H1 (cell line): ENCODE results near the gene SIN3B. TPM values are rescaled to one million over a fixed set of nuclear protein-coding genes. Genes with fewer than 3 reads are reported as not detected.

Source experiments
- polyA plus RNA-seq, 7 experiments: library from polyadenylated mRNA; depleted of rRNA in 3 of 7; stranded (reverse) in 5 of 7; unstranded in 2 of 7; fragments of >200 nt in 5 of 7; fragments of 200-250 nt in 2 of 7; gene quantifications; 1 replicate in 5 of 7; 2 replicates in 1 of 7; 4 replicates in 1 of 7; pipeline versions ENCODE4 v1.2.1 to v1.2.3, GENCODE V29; 2011 to 2013; ENCODE audit warnings: missing spikeins in 2 of 7, mixed read lengths in 2 of 7
- small RNA-seq: library from polyadenylated mRNA; stranded (forward); fragments of <200 nt; extraction: miRNeasy Mini kit (QIAGEN cat#:217004); gene quantifications from one replicate; pipeline ENCODE3, GENCODE V24; 2013; ENCODE audit not compliant: insufficient read depth
- total RNA-seq: library from RNA; stranded (reverse); fragmentation: NEBNext Ultra II Directional; extraction: Animal tissue kit (Norgen Biotek cat#: 25700); gene quantifications from 2 replicates; pipeline ENCODE4 v1.2.1, GENCODE V29; 2021

SIN3B gene
- total and polyA plus RNA-seq, 2 of the 8 experiments (the other 6 are each of a cell fraction or from before 2014, with no cell fraction given): 29.5 to 71.1 TPM

Small RNA genes lying within 50 kb of the gene (small RNA-seq; reads per million reads assigned to genes)
- gene AC008737.3 (not detected), gene RN7SL823P (not detected), gene RN7SL835P (not detected)

Other genes starting within 250 kb of the SIN3B start
- 10.7 and 12.3 TPM in 2 replicates for gene MED26, start 201.2 kb upstream of the SIN3B start, total RNA-seq
- 5.3 and 6.2 TPM in 2 replicates for gene MED26, start 201.2 kb upstream of the SIN3B start, polyA plus RNA-seq (2011; rRNA removed)
- 67.5 and 69.9 TPM in 2 replicates for gene SMIM7, start 169.3 kb upstream of the SIN3B start, total RNA-seq
- 51.7 and 55.5 TPM in 2 replicates for gene SMIM7, start 169.3 kb upstream of the SIN3B start, polyA plus RNA-seq (2011; rRNA removed)
- gene TMEM38A, start 168.3 kb upstream of the SIN3B start, total RNA-seq: 8.9 and 9.8 TPM in 2 replicates
- 9.2 and 11.2 TPM in 2 replicates for gene TMEM38A, start 168.3 kb upstream of the SIN3B start, polyA plus RNA-seq (2011; rRNA removed)
- gene NWD1, start 109.6 kb upstream of the SIN3B start, total RNA-seq: not detected in 2 replicates
- gene NWD1, start 109.6 kb upstream of the SIN3B start, polyA plus RNA-seq (2011; rRNA removed): 0.02 TPM in 2 replicates
- not detected in 2 replicates for gene F2RL3, start 59.6 kb downstream of the SIN3B start, total RNA-seq
- gene F2RL3, start 59.6 kb downstream of the SIN3B start, polyA plus RNA-seq (2011; rRNA removed): not detected in 2 replicates
- gene CPAMD8, start 197.4 kb downstream of the SIN3B start, total RNA-seq: 9.2 and 11.1 TPM in 2 replicates
- gene CPAMD8, start 197.4 kb downstream of the SIN3B start, polyA plus RNA-seq (2011; rRNA removed): 6.1 and 11.2 TPM in 2 replicates
- 23.2 and 23.5 TPM in 2 replicates for gene HAUS8, start 246.1 kb downstream of the SIN3B start, total RNA-seq
- 18.4 and 18.9 TPM in 2 replicates for gene HAUS8, start 246.1 kb downstream of the SIN3B start, polyA plus RNA-seq (2011; rRNA removed)
- 76.8 and 77.1 TPM in 2 replicates for gene MYO9B, start 246.4 kb downstream of the SIN3B start, total RNA-seq
- gene MYO9B, start 246.4 kb downstream of the SIN3B start, polyA plus RNA-seq (2011; rRNA removed): 27.6 and 40.0 TPM in 2 replicates